Right cardiac atrium (tissue), 5 donors: Measurements from ENCODE around the gene ZCCHC2. TPM values are rescaled to one million over a fixed set of nuclear protein-coding genes. Genes with fewer than 3 reads are reported as not detected.

Experiments used
- ATAC-seq, 2 donors: fragments of 200-7000 bp; cut with Tn5 transposase; one replicate each; pipeline versions ENCODE4 v1.8.0 to v1.9.1; 2020; ENCODE audit warnings: moderate library complexity in 2 of 2, mild to moderate bottlenecking in 1 of 2
- DNase-seq, 3 donors: peaks; one replicate each; pipeline ENCODE4 v3.0.0-alpha.2; 2020
- H3K27ac ChIP-seq: one replicate; pipeline ENCODE4 v1.5.1; 2013; ENCODE audit warnings: mild to moderate bottlenecking, low read length, control low read depth, moderate library complexity
- H3K27me3 ChIP-seq: one replicate; pipeline ENCODE4 v1.6.1; 2013; ENCODE audit not compliant: control insufficient read depth, insufficient read depth
- H3K4me1 ChIP-seq: one replicate; pipeline ENCODE4 v1.6.1; 2013; ENCODE audit warnings: low read length; ENCODE audit not compliant: control insufficient read depth, insufficient read depth
- H3K4me3 ChIP-seq: one replicate; pipeline ENCODE4 v1.5.1; 2013; ENCODE audit warnings: low read length, control low read depth
- H3K9me3 ChIP-seq: one replicate; pipeline ENCODE4 v1.6.1; 2013; ENCODE audit warnings: low read length; ENCODE audit not compliant: control insufficient read depth
- WGBS: extraction: QIAGEN DNeasy Blood & Tissue Kit; methylation state at CpG from one replicate; pipeline ENCODE4 v1.1.7; 2013; 5-methylcytosine and 5-hydroxymethylcytosine counted together
- intact Hi-C, 4 donors: fragments of 100-400 bp; cut with DNase I; formaldehyde crosslinking; loops; one replicate each; pipeline versions ENCODE4 v1.11.0 to v1.14.0; 2022 to 2023
- polyA plus RNA-seq: library from polyadenylated mRNA; stranded (reverse); fragments of 200-250 nt; gene quantifications from one replicate; pipeline ENCODE4 v1.2.3, GENCODE V29; 2013
- total RNA-seq, 4 donors: library from RNA; stranded (reverse); fragmentation: NEBNext Ultra II Directional; extraction: Animal tissue kit (Norgen Biotek cat#: 25700); gene quantifications; one replicate each; pipeline ENCODE4 v1.2.1, GENCODE V29; 2021
- donor health status: healthy with polysubstance abuse.
- donor health status: DM: no; HTN: yes; CAD: no.
- donor health status: DM: no; HTN: no; CAD: no.
- donor health status: DM: no; HTN: yes; CAD: no; lungs with severe emphysema.
- donor health status: DM: yes; HTN: yes; CAD: no.

The ZCCHC2 gene
- total and polyA plus RNA-seq, 5 donors, result 5.4 to 21.7 (median 16.2) TPM

DNA sequence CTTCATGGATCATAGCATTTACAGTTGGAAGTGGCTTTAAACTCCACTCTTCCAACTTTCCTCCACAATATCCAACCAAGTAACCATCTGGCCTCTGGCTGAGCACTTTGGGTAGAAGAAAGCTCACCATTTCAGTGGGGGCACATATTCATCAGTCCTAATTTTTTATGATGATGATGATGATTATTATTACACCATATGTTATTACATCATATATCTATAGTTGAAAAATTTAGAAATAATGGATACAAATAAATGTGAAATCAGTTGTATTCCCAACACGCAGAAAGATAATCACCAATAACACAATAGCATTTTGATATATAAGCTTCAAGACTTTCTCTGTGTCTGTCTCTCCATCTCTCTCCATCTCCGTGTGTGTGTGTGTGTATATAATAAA is 26.6 kb upstream of the ZCCHC2 start:
- 91% methylated on average over 2 of the region's 2 CpGs for WGBS
- H3K4me3 ChIP-seq, result no peak overlapping the region
- H3K27me3 ChIP-seq, result no peaks in the 10 kb centered on the region
- DNase-seq (no peak), ATAC-seq (no peak)
- H3K27ac ChIP-seq, result no peak overlapping the region
- intact Hi-C loops, result no loop called here
- no peaks in the 10 kb centered on the region for H3K4me1 ChIP-seq
- H3K9me3 ChIP-seq, result no peaks in the 10 kb centered on the region

DNA sequence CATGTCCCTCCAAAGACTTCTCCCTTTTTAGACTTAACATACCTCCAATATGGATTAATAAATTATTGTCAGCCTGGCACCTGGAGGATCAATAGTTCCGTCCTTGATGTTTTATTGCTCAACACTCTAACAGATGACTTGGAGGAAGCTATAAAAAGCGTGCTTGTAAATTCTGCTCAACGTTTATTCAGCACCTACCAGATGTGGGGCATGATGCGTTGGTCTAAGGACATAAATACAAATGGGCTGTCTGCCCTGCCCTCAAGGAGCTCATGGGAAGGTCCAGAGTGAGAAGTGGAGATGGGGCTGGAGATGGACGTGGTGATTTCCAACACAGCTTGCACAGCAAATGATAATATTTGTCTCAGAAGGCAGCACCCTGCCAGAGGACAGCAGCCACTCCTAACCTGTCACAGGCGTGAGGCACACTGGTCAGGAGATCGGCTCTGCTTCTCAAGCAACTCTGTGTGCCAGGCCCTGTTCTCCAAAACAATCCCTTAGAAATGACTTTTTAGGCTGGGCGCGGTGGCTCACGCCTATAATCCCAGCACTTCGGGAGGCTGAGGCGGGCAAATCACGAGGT is 25.5 kb upstream of the ZCCHC2 start:
- Histone ChIP-seq H3K4me3 (no peak overlapping the region), H3K27ac (no peak overlapping the region), H3K4me1 (no peaks in the 10 kb centered on the region), H3K9me3 (no peaks in the 10 kb centered on the region), H3K27me3 (no peaks in the 10 kb centered on the region)
- intact Hi-C loops, result no loop called here
- ATAC-seq (no peak), DNase-seq (no peak)
- 87% methylated on average over 13 of the region's 13 CpGs for WGBS

GRCh38 chr18:62498616-62499262 is 24.1 kb upstream of the ZCCHC2 start:
- no peak for ATAC-seq
- H3K9me3 ChIP-seq, result no peaks in the 10 kb centered on the region
- H3K4me1 ChIP-seq, result no peaks in the 10 kb centered on the region
- no peak overlapping the region for H3K27ac ChIP-seq
- intact Hi-C loops, result no loop called here
- no peaks in the 10 kb centered on the region for H3K27me3 ChIP-seq
- no peak for DNase-seq
- H3K4me3 ChIP-seq, result no peak overlapping the region
- 81% methylated on average over 7 of the region's 7 CpGs for WGBS

GRCh38 chr18:62499263-62499650 is 23.6 kb upstream of the ZCCHC2 start:
- peak; percentile 37 to 47 for ATAC-seq
- peak in 2 of 3 donors; percentile 41 to 58 for DNase-seq
- H3K27ac ChIP-seq, result no peak overlapping the region
- 82% methylated on average over 10 of the region's 10 CpGs for WGBS
- no peaks in the 10 kb centered on the region for H3K27me3 ChIP-seq
- no peak overlapping the region for H3K4me3 ChIP-seq
- H3K9me3 ChIP-seq, result no peaks in the 10 kb centered on the region
- H3K4me1 ChIP-seq, result no peaks in the 10 kb centered on the region
- intact Hi-C loops, result no loop called here

GRCh38 chr18:62500174-62500573 is 22.7 kb upstream of the ZCCHC2 start:
- intact Hi-C loops, result no loop called here
- no peak for ATAC-seq
- no peaks in the 10 kb centered on the region for H3K9me3 ChIP-seq
- H3K4me1 ChIP-seq, result no peaks in the 10 kb centered on the region
- DNase-seq, result no peak
- H3K27me3 ChIP-seq, result no peaks in the 10 kb centered on the region
- no peak overlapping the region for H3K27ac ChIP-seq
- H3K4me3 ChIP-seq, result no peak overlapping the region
- WGBS, result 89% methylated on average over 1 of the region's 1 CpG

DNA sequence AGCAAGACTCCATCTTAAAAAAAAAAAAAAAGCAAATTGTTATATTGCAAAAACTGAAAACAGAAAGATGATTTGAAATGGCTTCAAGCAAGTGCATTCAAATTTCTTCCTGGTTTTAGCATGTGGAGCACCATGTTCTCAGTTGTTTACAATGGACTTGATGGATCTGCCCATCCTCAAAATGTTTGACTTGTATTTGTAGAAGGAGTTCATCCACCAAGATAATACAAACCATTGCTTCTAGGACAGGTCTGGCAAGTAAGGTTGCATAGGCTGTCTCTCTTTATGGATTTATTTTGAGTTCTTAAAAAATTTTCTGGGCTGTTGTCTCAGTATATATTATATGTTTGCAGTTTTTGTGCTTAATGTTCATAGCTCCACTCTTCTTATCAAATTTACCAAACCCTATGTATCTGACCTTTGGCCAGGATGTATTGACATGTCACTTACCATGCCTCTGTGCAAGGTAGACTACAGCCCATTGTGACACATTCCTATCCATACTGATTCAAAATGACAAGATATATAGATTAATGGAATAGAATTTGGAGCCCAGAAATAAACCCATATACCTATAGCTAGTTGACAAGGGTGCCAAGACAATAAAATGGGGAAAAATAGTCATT is 21.7 kb upstream of the ZCCHC2 start:
- intact Hi-C loops, result no loop called here
- ATAC-seq, result no peak

DNA sequence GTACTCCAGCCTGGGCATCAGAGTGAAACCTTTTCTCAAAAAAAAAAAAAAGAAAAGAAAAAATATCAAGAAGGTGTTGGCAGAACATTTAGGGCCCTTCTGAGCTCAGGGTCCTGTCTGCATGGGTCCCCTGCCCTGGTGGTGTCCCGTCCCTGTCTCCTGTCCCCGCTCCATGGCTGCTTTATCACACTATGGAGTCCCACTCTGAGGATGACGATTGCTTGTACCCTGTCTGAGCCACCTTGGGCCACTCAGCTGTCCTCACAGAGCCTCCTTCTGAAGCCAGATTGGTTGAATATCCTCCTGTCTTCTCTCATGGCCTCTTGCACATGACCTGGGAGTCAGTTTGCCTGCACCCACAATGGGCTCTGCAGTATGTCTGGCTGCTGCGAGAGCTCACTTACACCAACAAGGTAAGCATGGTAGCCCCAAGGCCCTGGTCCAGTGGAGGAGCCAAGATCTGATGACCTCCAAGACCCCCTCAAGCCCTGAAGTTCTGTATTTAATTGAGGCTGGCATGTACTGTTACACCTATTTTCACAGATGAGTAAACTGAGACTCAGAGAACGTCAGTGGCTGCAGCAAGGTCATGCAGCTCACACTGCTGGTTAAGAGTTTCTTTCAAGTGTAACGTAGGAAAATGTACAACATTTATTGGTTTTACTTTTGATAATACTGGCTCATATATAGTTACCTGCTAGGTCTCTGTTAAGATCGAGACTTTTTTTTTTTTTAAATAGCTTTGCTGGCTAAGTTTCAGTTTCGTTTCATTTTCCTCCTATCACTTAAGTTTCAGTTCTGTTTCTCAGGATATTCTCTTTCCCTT is 16.9 kb upstream of the ZCCHC2 start:
- DNase-seq (peak in 1 of 3 donors; percentile 32), ATAC-seq (peak; percentile 43 to 56)
- Histone ChIP-seq H3K27me3 (no peaks in the 10 kb centered on the region), H3K9me3 (no peaks in the 10 kb centered on the region), H3K4me1 (no peaks in the 10 kb centered on the region), H3K4me3 (peak overlapping the region; percentile 56), H3K27ac (peak overlapping the region; percentile 14)
- intact Hi-C loops, result no loop called here
- WGBS, result 66% methylated on average over 8 of the region's 8 CpGs

More for the DNA sequence above, 21.7 kb upstream of the ZCCHC2 start:
- Histone ChIP-seq H3K4me3 (no peak overlapping the region), H3K27ac (no peak overlapping the region), H3K27me3 (no peaks in the 10 kb centered on the region), H3K4me1 (no peaks in the 10 kb centered on the region), H3K9me3 (no peaks in the 10 kb centered on the region)
- no peak for DNase-seq

GRCh38 chr18:62506495-62507143 is 16.2 kb upstream of the ZCCHC2 start:
- 65% methylated on average over 7 of the region's 7 CpGs for WGBS
- H3K27ac ChIP-seq, result no peak overlapping the region
- peak in 1 of 2 donors; percentile 36 for ATAC-seq
- DNase-seq, result peak in 1 of 3 donors; percentile 18
- no peaks in the 10 kb centered on the region for H3K4me1 ChIP-seq
- intact Hi-C loops, result no loop called here
- H3K9me3 ChIP-seq, result no peaks in the 10 kb centered on the region
- no peaks in the 10 kb centered on the region for H3K27me3 ChIP-seq
- H3K4me3 ChIP-seq, result peak overlapping the region; percentile 56

DNA sequence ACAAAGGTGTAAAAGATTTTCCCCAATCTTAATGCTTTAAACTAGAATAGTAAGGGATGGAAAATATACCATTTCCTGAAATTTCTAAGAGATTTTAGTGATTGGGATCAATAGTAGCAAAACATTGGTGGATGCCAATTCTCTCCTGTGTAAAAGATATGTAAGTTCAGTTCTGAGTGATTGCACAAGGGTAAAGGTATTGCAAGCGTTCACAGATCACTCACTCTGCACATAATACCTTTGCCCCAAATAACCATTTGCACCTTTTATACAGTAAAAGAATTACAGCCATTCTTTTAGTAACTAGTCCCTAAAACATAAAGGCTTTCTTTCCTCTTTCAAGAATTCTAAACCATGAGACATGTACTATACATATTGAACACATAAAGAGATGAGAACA is 13.0 kb upstream of the ZCCHC2 start:
- 89% methylated on average over 1 of the region's 1 CpG for WGBS

GRCh38 chr18:62510789-62511188 is 12.0 kb upstream of the ZCCHC2 start:
- intact Hi-C loops, result loop anchor here in 1 of 4 donors (10.0 kb wide), 1 partner anchor 56 kb away; no protein-coding TSS in a partner anchor

More for the DNA sequence above, 13.0 kb upstream of the ZCCHC2 start:
- intact Hi-C loops, result loop anchor here in 1 of 4 donors (10.0 kb wide), 1 partner anchor 55 kb away; no protein-coding TSS in a partner anchor
- no peak overlapping the region for H3K27ac ChIP-seq
- no peaks in the 10 kb centered on the region for H3K27me3 ChIP-seq
- H3K9me3 ChIP-seq, result no peaks in the 10 kb centered on the region
- DNase-seq, result no peak
- ATAC-seq, result no peak
- no peak overlapping the region for H3K4me3 ChIP-seq
- no peaks in the 10 kb centered on the region for H3K4me1 ChIP-seq

More at GRCh38 chr18:62510789-62511188, 12.0 kb upstream of the ZCCHC2 start:
- ATAC-seq (no peak), DNase-seq (no peak)
- no peak overlapping the region for H3K27ac ChIP-seq
- H3K9me3 ChIP-seq, result no peaks in the 10 kb centered on the region
- 86% methylated on average over 2 of the region's 2 CpGs for WGBS
- H3K4me1 ChIP-seq, result no peaks in the 10 kb centered on the region
- no peaks in the 10 kb centered on the region for H3K27me3 ChIP-seq
- H3K4me3 ChIP-seq, result no peak overlapping the region
